Loucy (cell line): ENCODE measurements around the gene NKTR.

Source experiments
- CTCF ChIP-seq: fragments of 200-600 bp; sonication (generic); conservative IDR thresholded peaks from 2 replicates; pipeline ENCODE4 v1.5.1; 2014; ENCODE audit warnings: mild to moderate bottlenecking, antibody characterized with exemption, low read length
- EZH2phosphoT487 ChIP-seq: fragments of 200-600 bp; IDR thresholded peaks from 2 replicates; pipeline ENCODE4 v1.6.1; 2018; ENCODE audit warnings: antibody characterized with exemption, mild to moderate bottlenecking, moderate library complexity, borderline replicate concordance

- TF ChIP-seq CTCF (no peak), EZH2phosphoT487 (no peak)
These were observed 8.7 kb upstream of the NKTR start for GRCh38 chr3:42591811-42592210.
